ENCODE data around the gene NPAS3. TPM values are rescaled to one million over a fixed set of nuclear protein-coding genes. Genes with fewer than 3 reads are reported as not detected.

The NPAS3 gene
- total RNA-seq, 1 donor from 2014 or later: 2.4 TPM

- Mint-ChIP-seq H3K4me3 (ENCODE audit: unreplicated experiment) (no peak overlapping the region), H3K27me3 (ENCODE audit: unreplicated experiment) (no peaks in the 10 kb centered on the region), H3K36me3 (ENCODE audit: unreplicated experiment) (no peaks in the 10 kb centered on the region), H3K27ac (ENCODE audit: unreplicated experiment) (no peak overlapping the region), H3K4me1 (ENCODE audit: unreplicated experiment) (no peaks in the 10 kb centered on the region), H3K9me3 (ENCODE audit: unreplicated experiment) (peaks cover 5% of the 10 kb centered on the region)
- TF ChIP-seq CTCF (IDR thresholded peaks at IDR 0.05): no peak
- DNase-seq (ENCODE audit: extremely low spot score, unreplicated experiment): no peak
These were observed 184.6 kb downstream of the NPAS3 start for GRCh38 chr14:33123281-33123680.

- Mint-ChIP-seq H3K27me3 (ENCODE audit: unreplicated experiment) (no peaks in the 10 kb centered on the region), H3K36me3 (ENCODE audit: unreplicated experiment) (no peaks in the 10 kb centered on the region), H3K9me3 (ENCODE audit: unreplicated experiment) (no peaks in the 10 kb centered on the region), H3K27ac (ENCODE audit: unreplicated experiment) (no peak overlapping the region), H3K4me3 (ENCODE audit: unreplicated experiment) (no peak overlapping the region), H3K4me1 (ENCODE audit: unreplicated experiment) (no peaks in the 10 kb centered on the region)
- TF ChIP-seq CTCF (IDR thresholded peaks at IDR 0.05): no peak
- DNase-seq (ENCODE audit: extremely low spot score, unreplicated experiment): no peak
These were observed 187.8 kb downstream of the NPAS3 start for GRCh38 chr14:33126433-33126832.

GRCh38 chr14:33127531-33127930, 188.9 kb downstream of the NPAS3 start:
- Mint-ChIP-seq H3K4me3 (ENCODE audit: unreplicated experiment) (no peak overlapping the region), H3K4me1 (ENCODE audit: unreplicated experiment) (no peaks in the 10 kb centered on the region), H3K9me3 (ENCODE audit: unreplicated experiment) (no peaks in the 10 kb centered on the region), H3K36me3 (ENCODE audit: unreplicated experiment) (no peaks in the 10 kb centered on the region), H3K27me3 (ENCODE audit: unreplicated experiment) (peaks cover 9% of the 10 kb centered on the region), H3K27ac (ENCODE audit: unreplicated experiment) (no peak overlapping the region)
- TF ChIP-seq CTCF (IDR thresholded peaks at IDR 0.05): no peak
- DNase-seq (ENCODE audit: extremely low spot score, unreplicated experiment): no peak

- no peak for DNase-seq (ENCODE audit: extremely low spot score, unreplicated experiment)
- H3K4me1 Mint-ChIP-seq (ENCODE audit: unreplicated experiment): no peaks in the 10 kb centered on the region
- peaks cover 12% of the 10 kb centered on the region for H3K27me3 Mint-ChIP-seq (ENCODE audit: unreplicated experiment)
- H3K4me3 Mint-ChIP-seq (ENCODE audit: unreplicated experiment): no peak overlapping the region
- TF ChIP-seq CTCF (IDR thresholded peaks at IDR 0.05): no peak
- H3K27ac Mint-ChIP-seq (ENCODE audit: unreplicated experiment): no peak overlapping the region
- H3K9me3 Mint-ChIP-seq (ENCODE audit: unreplicated experiment): no peaks in the 10 kb centered on the region
- H3K36me3 Mint-ChIP-seq (ENCODE audit: unreplicated experiment): no peaks in the 10 kb centered on the region
These were observed 193.1 kb downstream of the NPAS3 start for GRCh38 chr14:33131801-33132200.

GRCh38 chr14:33134162-33134561, 195.5 kb downstream of the NPAS3 start:
- TF ChIP-seq CTCF (IDR thresholded peaks at IDR 0.05): no peak
- H3K36me3 Mint-ChIP-seq (ENCODE audit: unreplicated experiment): no peaks in the 10 kb centered on the region
- no peak overlapping the region for H3K4me3 Mint-ChIP-seq (ENCODE audit: unreplicated experiment)
- H3K27ac Mint-ChIP-seq (ENCODE audit: unreplicated experiment): no peak overlapping the region
- no peaks in the 10 kb centered on the region for H3K9me3 Mint-ChIP-seq (ENCODE audit: unreplicated experiment)
- H3K27me3 Mint-ChIP-seq (ENCODE audit: unreplicated experiment): peaks cover 12% of the 10 kb centered on the region
- no peak for DNase-seq (ENCODE audit: extremely low spot score, unreplicated experiment)
- no peaks in the 10 kb centered on the region for H3K4me1 Mint-ChIP-seq (ENCODE audit: unreplicated experiment)
